Memory B cell (primary cell): ENCODE results near the gene AP1S3.
"Not testable (repeated sequence)": the region's sequence is repeated elsewhere in the genome, so short reads cannot be mapped to it uniquely, and the experiment has no call there.

ENCODE experiments used
- ATAC-seq: fragments of 150-1000 bp; cut with Tn5 transposase; 2 replicates; pipeline ENCODE4 v1.10.0; 2021; ENCODE audit warnings: low read depth, mild to moderate bottlenecking, moderate library complexity
- DNase-seq, 2 donors: peaks; one replicate each; pipeline ENCODE4 v3.0.0; 2022; ENCODE audit warnings: low spot score in 2 of 2
- H3K27ac Mint-ChIP-seq: one replicate; pipeline ENCODE4 v1.8.0; 2022; ENCODE audit warnings: mild to moderate bottlenecking, moderate library complexity, mixed read lengths
- H3K27me3 Mint-ChIP-seq: one replicate; pipeline ENCODE4 v1.8.0; 2022; ENCODE audit warnings: mixed read lengths
- H3K36me3 Mint-ChIP-seq: one replicate; pipeline ENCODE4 v1.8.0; 2022; ENCODE audit warnings: mild to moderate bottlenecking, mixed read lengths
- H3K4me1 Mint-ChIP-seq: one replicate; pipeline ENCODE4 v1.8.0; 2022; ENCODE audit warnings: mixed read lengths
- H3K4me3 Mint-ChIP-seq: one replicate; pipeline ENCODE4 v1.8.0; 2022; ENCODE audit warnings: mild to moderate bottlenecking, moderate library complexity, mixed read lengths
- H3K9me3 Mint-ChIP-seq: one replicate; pipeline ENCODE4 v1.8.0; 2022; ENCODE audit warnings: mixed read lengths

AP1S3 gene

GRCh38 chr2:223805008-223805407 is 32.4 kb downstream of the AP1S3 start:
- H3K9me3 Mint-ChIP-seq = no peaks in the 10 kb centered on the region
- DNase-seq (no peak), ATAC-seq (no peak)
- peaks cover 16% of the 10 kb centered on the region for H3K36me3 Mint-ChIP-seq
- H3K4me1 Mint-ChIP-seq = peaks cover 38% of the 10 kb centered on the region
- H3K4me3 Mint-ChIP-seq = peak overlapping the region; percentile 79
- peak overlapping the region; percentile 92 for H3K27ac Mint-ChIP-seq
- H3K27me3 Mint-ChIP-seq = no peaks in the 10 kb centered on the region

- H3K4me1 Mint-ChIP-seq = peaks cover 53% of the 10 kb centered on the region
- ATAC-seq = no peak
- no peaks in the 10 kb centered on the region for H3K9me3 Mint-ChIP-seq
- peaks cover 16% of the 10 kb centered on the region for H3K36me3 Mint-ChIP-seq
- DNase-seq = no peak
- no peak overlapping the region for H3K4me3 Mint-ChIP-seq
- no peaks in the 10 kb centered on the region for H3K27me3 Mint-ChIP-seq
- H3K27ac Mint-ChIP-seq = peak overlapping the region; percentile 90
These were observed 35.6 kb downstream of the AP1S3 start for GRCh38 chr2:223801736-223802135.

GRCh38 chr2:223800908-223801307 is 36.5 kb downstream of the AP1S3 start:
- H3K27ac Mint-ChIP-seq = peak overlapping the region; percentile 90
- no peak for ATAC-seq
- no peaks in the 10 kb centered on the region for H3K27me3 Mint-ChIP-seq

GRCh38 chr2:223797811-223798721 is 39.3 kb downstream of the AP1S3 start:
- ATAC-seq (peak; percentile 83), DNase-seq (no peak)
- peaks cover 40% of the 10 kb centered on the region for H3K4me1 Mint-ChIP-seq
- H3K36me3 Mint-ChIP-seq = peaks cover 23% of the 10 kb centered on the region
- H3K27ac Mint-ChIP-seq = peak overlapping the region; percentile 83
- H3K9me3 Mint-ChIP-seq = peaks cover 3% of the 10 kb centered on the region
- no peaks in the 10 kb centered on the region for H3K27me3 Mint-ChIP-seq
- H3K4me3 Mint-ChIP-seq = no peak overlapping the region

More at GRCh38 chr2:223800908-223801307, 36.5 kb downstream of the AP1S3 start:
- no peak for DNase-seq
- Mint-ChIP-seq H3K4me1 (peaks cover 57% of the 10 kb centered on the region), H3K36me3 (peaks cover 17% of the 10 kb centered on the region), H3K4me3 (no peak overlapping the region), H3K9me3 (no peaks in the 10 kb centered on the region)

- Mint-ChIP-seq H3K9me3 (peaks cover 3% of the 10 kb centered on the region), H3K4me3 (peak overlapping the region; percentile 22), H3K27me3 (no peaks in the 10 kb centered on the region), H3K4me1 (peaks cover 39% of the 10 kb centered on the region), H3K27ac (peak overlapping the region; percentile 83), H3K36me3 (peaks cover 26% of the 10 kb centered on the region)
- ATAC-seq (no peak), DNase-seq (no peak)
These were observed 40.3 kb downstream of the AP1S3 start for GRCh38 chr2:223797037-223797436.

GRCh38 chr2:223789423-223789822 is 48.0 kb downstream of the AP1S3 start:
- Mint-ChIP-seq H3K4me3 (no peak overlapping the region), H3K4me1 (peaks cover 49% of the 10 kb centered on the region), H3K27ac (peak overlapping the region; percentile 97), H3K36me3 (peaks cover 22% of the 10 kb centered on the region), H3K9me3 (peaks cover 3% of the 10 kb centered on the region), H3K27me3 (no peaks in the 10 kb centered on the region)
- no peak for ATAC-seq
- no peak for DNase-seq

GRCh38 chr2:223788826-223789225 is 48.6 kb downstream of the AP1S3 start:
- Mint-ChIP-seq H3K36me3 (peaks cover 25% of the 10 kb centered on the region), H3K4me1 (peaks cover 54% of the 10 kb centered on the region), H3K9me3 (peaks cover 3% of the 10 kb centered on the region), H3K4me3 (no peak overlapping the region), H3K27ac (peak overlapping the region; percentile 97), H3K27me3 (no peaks in the 10 kb centered on the region)
- no peak for DNase-seq
- no peak for ATAC-seq

GRCh38 chr2:223788106-223788505 is 49.3 kb downstream of the AP1S3 start:
- not testable (repeated sequence) for H3K4me3 Mint-ChIP-seq, DNase-seq, H3K9me3 Mint-ChIP-seq, H3K27me3 Mint-ChIP-seq, ATAC-seq
- Mint-ChIP-seq H3K27ac (peak overlapping the region; percentile 97), H3K4me1 (peaks cover 52% of the 10 kb centered on the region), H3K36me3 (peaks cover 23% of the 10 kb centered on the region)

- Mint-ChIP-seq H3K9me3 (no peaks in the 10 kb centered on the region), H3K27ac (peak overlapping the region; percentile 97), H3K36me3 (peaks cover 22% of the 10 kb centered on the region), H3K4me1 (peaks cover 54% of the 10 kb centered on the region), H3K27me3 (no peaks in the 10 kb centered on the region), H3K4me3 (no peak overlapping the region)
- DNase-seq (peak; percentile 25 to 39), ATAC-seq (peak; percentile 82)
These were observed 50.0 kb downstream of the AP1S3 start for GRCh38 chr2:223787358-223787757.

- Mint-ChIP-seq H3K4me1 (peaks cover 56% of the 10 kb centered on the region), H3K9me3 (no peaks in the 10 kb centered on the region), H3K4me3 (peak overlapping the region; percentile 12), H3K27ac (peak overlapping the region; percentile 97), H3K36me3 (peaks cover 25% of the 10 kb centered on the region), H3K27me3 (no peaks in the 10 kb centered on the region)
- ATAC-seq (peak; percentile 76), DNase-seq (peak in 1 of 2 donors; percentile 18)
These were observed 50.4 kb downstream of the AP1S3 start for GRCh38 chr2:223786943-223787342.

GRCh38 chr2:223786236-223786635 is 51.1 kb downstream of the AP1S3 start:
- Mint-ChIP-seq H3K27ac (peak overlapping the region; percentile 97), H3K4me3 (no peak overlapping the region), H3K27me3 (no peaks in the 10 kb centered on the region), H3K9me3 (no peaks in the 10 kb centered on the region), H3K4me1 (peaks cover 50% of the 10 kb centered on the region), H3K36me3 (peaks cover 25% of the 10 kb centered on the region)
- ATAC-seq = no peak
- no peak for DNase-seq

GRCh38 chr2:223784221-223784772 is 53.1 kb downstream of the AP1S3 start:
- H3K9me3 Mint-ChIP-seq = no peaks in the 10 kb centered on the region
- H3K27ac Mint-ChIP-seq = peak overlapping the region; percentile 76
- H3K4me1 Mint-ChIP-seq = peaks cover 43% of the 10 kb centered on the region
- peaks cover 18% of the 10 kb centered on the region for H3K36me3 Mint-ChIP-seq
- ATAC-seq = no peak
- no peaks in the 10 kb centered on the region for H3K27me3 Mint-ChIP-seq
- no peak overlapping the region for H3K4me3 Mint-ChIP-seq
- no peak for DNase-seq

GRCh38 chr2:223782629-223783028 is 54.8 kb downstream of the AP1S3 start:
- Mint-ChIP-seq H3K36me3 (peaks cover 18% of the 10 kb centered on the region), H3K9me3 (no peaks in the 10 kb centered on the region), H3K4me1 (peaks cover 33% of the 10 kb centered on the region), H3K27me3 (no peaks in the 10 kb centered on the region), H3K4me3 (no peak overlapping the region), H3K27ac (no peak overlapping the region)
- ATAC-seq (no peak), DNase-seq (no peak)

- H3K36me3 Mint-ChIP-seq = peaks cover 18% of the 10 kb centered on the region
- no peak for DNase-seq
- H3K4me1 Mint-ChIP-seq = peaks cover 24% of the 10 kb centered on the region
- H3K4me3 Mint-ChIP-seq = no peak overlapping the region
- no peaks in the 10 kb centered on the region for H3K9me3 Mint-ChIP-seq
- H3K27ac Mint-ChIP-seq = no peak overlapping the region
- no peaks in the 10 kb centered on the region for H3K27me3 Mint-ChIP-seq
- ATAC-seq = no peak
These were observed 55.8 kb downstream of the AP1S3 start for GRCh38 chr2:223781560-223781959.
